HG02623 (cell line): Measurements from ENCODE around the gene AGGF1.
A peak's percentile ranks its signal among the peaks of the same experiment; 100 is the strongest.
"Not testable (repeated sequence)": the region's sequence is repeated elsewhere in the genome, so short reads cannot be mapped to it uniquely, and the experiment has no call there.

Experiments used
- ATAC-seq: cut with Tn5 transposase; IDR thresholded peaks from one replicate; pipeline ENCODE4 v1.9.1; 2021; ENCODE audit warnings: moderate library complexity; ENCODE audit not compliant: unreplicated experiment

Gene AGGF1

DNA sequence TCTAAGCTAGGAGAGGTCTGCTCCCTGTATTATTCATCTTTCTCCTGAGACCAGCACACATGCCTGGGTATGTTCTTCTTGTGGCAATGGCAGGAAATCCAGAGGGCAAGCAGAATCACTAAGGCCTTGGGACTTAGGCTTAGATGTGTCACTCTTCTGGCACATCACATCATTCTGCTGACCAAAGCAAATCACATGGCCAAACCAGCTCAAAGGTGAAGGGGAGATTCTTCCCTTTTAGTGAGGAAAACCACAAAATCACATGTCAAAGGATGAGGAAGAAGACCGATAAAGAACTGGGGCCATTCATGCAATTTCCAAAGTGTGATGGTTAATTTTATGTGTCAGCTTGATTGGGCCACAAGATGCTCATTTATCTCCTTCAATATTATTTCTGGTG, 5.7 kb upstream of the AGGF1 start:
- ATAC-seq: no peak

DNA sequence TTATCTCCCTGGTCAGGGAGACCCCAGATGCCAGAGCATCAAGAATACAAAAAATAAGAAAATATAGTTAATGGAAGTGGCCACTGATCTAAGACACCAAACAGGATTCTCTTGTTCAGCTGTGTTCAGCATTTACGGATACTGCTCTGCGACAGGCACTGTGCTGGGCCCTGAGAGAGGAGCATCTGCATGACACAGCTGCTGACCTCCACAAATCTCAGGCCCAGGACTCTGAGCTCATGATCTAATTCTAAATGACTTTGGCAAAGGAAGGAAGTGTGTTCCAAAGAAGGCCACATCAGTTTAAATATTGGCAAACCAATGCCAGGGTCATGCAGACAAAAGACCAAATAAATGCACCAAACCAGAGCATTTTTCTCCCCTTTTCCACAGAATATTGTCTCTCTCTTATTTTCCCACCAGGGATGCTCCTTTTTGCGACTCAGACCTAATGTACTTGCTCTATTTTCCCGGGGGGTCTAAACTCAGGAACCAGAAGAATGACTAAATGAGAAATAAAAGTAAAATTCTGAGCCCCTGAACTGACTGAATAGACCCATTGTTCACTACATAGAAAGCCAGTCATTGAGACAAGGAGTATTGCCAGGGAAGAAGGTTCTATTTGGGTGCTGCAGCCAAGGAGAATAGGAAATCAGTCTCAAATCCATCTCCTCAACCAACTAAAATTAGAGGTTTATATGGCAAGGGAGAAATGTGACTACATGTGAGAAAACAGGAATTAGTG, 1.4 kb upstream of the AGGF1 start:
- no peak for ATAC-seq

DNA sequence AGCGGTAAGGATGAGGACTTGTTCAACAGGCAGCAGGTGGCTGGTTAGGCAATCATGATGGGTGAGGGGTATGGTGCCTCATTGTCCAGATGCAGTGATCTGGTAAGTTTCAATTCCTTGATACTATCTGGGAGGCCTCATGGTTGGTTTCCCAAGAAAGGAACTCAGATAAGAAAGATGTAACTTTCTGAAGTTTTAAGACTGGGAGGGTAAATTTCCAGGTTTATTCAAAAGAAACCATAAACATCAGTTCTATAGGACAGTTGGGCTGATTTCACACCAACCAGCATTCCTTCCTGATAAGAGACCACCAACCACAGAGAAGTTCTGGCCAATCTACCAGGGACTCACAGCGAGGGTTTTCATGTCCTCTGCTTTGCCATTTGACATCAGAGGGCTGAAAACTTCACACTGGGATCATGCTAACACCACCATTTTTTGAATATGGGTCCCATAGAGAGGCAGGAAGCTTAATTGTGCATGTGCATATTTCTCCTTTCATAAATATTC, 773 bp upstream of the AGGF1 start:
- ATAC-seq: no peak

DNA sequence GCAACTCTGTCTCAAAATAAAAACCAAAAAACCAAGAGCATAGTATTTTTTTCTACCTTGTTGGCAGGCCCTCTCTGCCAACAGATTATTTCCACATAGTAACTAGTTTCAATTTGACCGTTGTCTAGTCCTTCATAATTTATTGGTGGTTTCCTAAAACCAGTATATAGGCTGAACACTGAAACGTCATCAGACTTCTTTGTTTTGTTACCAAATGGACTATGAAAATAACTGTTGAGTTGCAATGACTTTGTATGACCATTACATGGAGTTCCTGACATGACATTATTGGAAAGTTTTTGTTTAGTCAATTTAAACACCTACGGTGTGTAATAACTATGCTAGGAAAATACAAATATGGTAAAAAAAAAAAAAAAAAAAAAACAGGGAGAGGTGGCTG, 1.7 kb downstream of the AGGF1 start:
- ATAC-seq: no peak

DNA sequence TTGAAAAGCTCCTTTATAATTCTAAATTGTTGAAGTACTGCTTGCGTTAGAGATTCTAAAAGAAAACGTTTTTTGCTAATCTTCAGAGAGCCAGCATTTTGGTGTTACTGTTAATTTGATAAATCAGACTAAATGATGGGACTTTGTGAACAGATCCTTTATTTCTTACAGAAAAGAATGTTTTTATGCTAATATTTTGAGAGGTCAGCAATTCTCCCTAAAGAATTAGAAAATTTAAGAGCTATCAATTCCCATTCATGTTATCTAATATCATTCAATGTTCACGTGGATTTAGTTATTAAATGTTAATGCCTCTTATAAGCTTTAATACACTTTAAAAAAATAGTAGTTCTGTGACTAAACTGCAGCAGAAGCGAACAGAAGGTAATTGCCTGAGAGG, 2.4 kb downstream of the AGGF1 start:
- no peak for ATAC-seq

DNA sequence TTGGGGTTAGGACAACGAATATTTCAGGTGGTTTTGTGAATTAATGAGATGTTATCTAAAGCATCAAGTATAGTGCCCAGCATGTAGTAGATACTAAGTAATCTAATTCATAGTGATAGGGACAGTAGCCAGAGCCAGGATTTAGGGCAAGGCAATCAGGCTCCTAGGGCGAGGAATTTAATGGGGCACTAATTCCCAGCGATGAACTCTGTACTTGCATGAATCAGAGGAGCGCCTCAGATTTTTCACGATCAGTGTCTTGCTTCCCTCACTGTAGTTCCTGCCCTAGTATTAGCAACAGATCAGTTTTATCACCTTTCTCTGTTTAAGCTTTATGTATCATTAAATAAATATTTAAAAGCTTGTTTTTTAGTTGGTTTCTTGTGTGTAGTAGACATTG, 3.1 kb downstream of the AGGF1 start:
- no peak for ATAC-seq

DNA sequence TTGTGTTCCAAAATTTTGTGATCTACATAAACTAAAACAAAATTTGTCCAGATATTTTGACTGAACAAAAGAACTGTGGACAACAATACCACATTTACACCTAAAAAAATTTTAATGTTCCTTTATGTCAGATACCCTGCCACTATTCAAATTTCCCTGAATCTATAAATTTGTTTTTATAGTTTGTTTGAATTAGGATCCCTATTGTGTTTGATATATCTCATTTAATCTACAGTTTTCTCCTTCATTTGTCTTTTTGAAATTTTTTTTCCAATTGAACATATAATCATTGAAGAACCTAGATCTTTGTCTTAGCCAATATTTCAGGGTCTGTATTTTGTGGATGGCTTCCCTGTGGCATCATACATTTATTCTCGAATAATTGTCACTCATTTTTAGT, 5.7 kb downstream of the AGGF1 start:
- no peak for ATAC-seq

DNA sequence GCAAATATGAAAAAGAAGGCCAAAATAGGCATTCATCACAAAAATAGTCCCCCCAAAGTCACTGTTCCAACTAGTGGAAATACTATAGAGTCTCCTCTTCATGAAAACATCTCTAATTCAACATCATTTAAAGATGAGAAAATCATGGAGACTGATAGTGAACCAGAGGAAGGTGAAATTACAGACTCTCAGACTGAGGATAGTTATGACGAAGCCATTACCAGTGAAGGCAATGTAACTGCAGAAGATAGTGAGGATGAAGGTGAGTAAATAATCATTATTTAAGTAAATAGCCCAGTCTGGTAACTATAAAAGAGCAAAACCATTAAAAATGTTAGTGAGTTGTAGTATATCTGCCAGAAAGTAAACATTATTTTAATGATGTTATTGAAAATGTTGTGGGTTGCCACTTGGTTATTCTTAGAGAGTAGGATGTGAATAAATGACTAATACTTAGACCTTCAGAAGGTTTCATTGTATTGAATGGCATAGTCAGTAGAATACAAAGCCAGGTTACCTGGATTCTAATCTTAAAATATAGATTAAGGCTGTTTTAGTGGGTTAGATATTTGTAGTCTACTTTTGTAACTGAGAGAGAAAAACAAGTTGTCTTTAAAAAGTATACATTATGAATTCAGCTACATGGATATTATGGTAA, 16.3 kb downstream of the AGGF1 start:
- no peak for ATAC-seq

DNA sequence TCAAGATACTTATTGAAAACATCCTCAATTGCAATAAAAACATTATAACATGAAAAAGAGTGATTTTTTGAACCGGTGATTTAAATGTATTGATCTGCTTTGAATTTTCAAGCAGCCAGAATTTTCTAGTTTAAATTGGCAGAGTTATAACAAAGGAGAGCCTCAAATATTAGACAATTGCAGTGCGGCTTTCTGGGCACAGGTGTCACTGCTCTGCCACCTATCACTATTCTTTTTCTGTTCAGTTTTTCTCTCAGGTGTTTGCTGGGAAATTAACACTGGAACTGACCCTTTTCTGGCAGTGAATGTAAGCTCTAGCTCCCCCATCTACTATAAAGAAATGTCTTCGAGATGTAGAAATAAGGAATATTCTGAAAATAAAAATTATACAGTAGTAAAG, 33.8 kb downstream of the AGGF1 start:
- ATAC-seq: no peak

DNA sequence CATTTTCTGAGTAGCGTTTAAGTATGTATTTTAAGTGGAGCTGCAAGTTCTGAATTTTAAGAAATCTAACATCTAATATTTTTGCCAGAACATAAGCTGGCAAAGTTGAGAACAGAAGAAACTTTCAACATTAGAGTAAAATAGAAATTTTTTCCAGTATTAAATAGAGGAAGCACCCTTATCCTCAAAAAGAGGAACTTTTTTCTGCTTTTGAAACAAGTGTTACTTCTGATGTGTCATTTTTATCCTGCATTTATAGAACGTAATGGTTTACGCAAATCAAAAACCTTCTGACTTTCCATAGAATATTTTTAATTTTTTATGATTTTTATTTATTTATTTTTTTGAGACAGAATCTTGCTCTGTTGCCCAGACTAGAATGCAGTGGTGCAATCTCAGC, 35.1 kb downstream of the AGGF1 start:
- no peak for ATAC-seq

DNA sequence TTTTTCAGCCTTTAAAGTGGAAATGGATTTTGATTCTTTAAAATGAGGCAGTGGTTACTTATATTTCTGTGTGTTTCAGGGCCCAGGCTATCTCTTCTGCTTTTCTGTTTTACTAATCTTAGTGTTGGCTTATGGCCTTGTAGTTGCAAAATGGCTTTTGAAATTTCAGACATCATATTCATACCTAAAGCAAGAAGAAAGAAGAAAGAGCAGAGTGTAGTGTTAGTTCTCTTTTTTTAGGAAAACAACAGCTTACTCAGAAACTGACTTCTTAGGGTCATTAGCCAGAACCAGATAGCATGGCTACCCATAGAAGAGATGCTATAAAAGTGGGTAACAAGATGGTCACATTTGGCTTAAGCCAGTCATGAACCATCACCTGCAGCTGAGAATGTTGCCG, 36.0 kb downstream of the AGGF1 start:
- peak; percentile 22 for ATAC-seq

DNA sequence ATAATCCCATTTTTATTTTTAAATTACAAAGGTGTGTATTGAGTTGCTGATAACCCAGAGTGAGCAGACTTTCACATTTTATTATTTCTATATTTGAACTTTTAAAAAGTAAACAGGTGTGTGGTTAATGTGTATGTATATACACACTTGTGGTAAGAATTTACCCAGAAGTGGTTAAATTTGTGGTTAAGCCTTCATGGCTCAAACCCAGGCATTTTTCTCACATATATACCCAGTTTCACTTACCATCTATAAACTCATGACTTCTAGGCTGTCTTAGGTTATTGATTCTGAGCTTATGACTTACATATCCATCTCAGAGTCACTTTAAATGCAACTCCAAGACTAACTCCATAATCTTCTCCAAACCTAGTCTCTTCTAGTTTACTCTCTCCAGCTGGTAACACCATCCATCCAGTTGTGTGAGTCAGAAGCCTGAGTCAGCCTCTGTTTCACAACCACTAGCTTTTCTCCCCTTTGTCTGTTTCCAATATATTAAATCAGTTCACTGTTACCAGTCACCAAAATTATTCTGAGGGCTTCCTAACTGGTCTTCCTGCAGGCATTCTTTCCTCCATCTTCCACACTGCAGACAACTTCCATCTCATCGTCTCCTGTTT, 36.7 kb downstream of the AGGF1 start:
- ATAC-seq: peak; percentile 57

DNA sequence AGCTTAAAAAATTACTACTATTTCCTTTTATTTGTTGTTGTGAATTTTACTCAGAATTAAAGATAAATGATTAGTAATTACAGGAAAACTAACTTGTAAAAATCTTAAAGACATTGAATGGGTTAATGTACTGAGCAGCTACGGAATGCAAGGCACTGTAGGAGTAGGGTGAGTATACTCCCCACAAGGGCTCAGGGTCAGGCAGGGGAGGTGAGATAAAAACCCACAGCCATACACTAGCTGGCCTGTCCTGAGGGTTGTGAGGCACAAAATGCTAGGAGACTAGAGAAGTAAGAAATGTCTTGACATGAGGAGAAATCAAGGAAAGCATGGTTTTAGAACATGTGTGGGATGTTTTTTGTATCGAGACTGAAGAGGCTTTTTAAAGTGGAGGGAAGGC, 43.5 kb downstream of the AGGF1 start:
- no peak for ATAC-seq

DNA sequence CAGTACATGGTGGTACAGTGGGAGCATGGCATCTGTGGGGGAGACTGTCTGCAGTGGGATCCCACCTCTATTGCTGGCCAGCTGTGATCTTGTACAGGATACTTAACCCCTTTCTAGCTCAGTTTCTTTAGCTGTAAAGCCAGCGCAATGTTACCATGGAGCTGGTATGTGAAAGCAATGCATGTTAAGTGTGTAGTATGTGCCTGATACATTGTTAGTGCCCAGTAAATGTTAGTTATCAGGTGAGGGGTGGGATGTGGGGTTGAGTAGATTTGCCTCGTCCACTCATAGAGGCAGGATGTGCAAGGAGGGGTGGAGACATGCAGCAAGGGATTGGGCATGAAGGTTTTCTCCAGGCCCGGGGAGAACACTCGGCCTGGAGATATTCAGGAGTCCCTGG, 44.5 kb downstream of the AGGF1 start:
- ATAC-seq: no peak

DNA sequence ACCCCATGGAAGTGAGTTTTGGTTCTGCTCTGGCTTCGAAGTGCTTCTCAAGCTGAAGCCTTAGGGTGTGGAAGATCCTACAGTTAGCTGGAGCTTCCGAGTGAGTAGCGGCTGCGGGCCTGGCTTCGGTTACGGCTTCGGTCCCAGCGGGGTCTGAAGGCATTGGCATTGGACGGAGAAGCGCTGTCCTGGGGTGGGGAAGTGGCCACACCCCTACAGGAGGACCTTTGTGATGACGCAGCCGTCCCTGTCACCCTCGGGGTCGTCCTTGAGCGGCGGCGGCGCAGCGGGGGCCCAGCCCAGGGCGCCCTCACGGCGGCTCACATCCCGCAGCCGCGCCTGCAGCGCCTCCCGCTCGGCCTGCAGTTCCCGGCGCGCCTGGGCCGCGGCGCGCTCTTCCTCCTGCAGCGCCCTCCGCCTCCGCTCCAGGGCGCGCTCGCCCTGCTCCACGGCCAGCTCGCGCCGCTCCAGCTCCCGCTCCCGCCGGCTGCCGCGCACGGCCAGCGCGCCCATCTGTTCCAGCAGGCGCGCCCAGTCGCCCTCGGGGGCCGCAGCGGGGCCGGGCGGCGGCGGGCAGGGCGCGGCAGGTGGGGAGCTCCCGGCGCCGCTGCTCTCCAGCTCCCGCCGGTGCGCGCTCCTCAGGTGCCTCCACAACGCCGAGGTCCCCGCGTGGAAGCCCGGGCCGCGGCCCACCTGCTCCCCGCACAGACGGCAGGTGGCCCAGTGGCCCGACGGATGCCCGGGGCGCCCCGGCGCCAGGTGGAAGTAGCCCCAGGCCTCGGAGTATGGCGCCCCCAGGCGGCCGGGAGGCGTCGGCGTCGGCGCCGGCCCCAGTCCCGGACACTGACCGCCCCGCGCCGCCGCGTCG, 47.0 kb downstream of the AGGF1 start:
- peak; percentile 77 for ATAC-seq

DNA sequence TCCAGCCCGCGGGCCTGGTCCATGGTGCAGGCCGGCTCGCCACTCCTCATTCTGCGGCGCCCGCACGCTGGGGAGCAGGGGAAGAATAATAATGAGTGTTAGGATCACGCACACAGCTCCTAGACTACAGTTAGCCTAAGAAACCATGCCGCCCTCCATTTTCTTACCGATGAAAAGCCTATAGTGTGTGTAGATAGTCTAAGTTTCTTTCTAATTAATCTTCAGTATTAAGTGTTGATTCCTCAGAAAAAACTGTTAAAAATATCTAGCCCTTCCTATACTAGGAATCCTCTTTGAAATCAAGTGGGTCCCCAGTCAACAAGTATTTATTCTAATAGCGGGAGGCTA, 47.6 kb downstream of the AGGF1 start:
- ATAC-seq: no peak

DNA sequence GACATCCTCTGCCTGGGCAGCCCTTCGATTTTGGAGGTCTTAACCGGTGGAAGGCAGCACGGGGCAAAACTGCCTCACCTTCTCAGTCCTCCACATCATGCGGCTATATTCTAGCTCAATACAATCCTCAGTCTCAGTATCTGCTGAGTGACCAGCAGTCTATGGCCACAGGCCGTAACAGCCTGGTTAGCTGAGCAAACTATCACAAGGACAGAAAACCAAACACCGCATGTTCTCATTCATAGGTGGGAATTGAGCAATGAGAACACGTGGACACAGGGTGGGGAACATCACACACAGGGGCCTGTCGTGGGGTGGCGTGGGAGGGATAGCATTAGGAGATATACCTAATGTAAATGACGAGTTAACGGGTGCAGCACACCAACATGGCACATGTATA, 50.3 kb downstream of the AGGF1 start:
- ATAC-seq: not testable (repeated sequence)

DNA sequence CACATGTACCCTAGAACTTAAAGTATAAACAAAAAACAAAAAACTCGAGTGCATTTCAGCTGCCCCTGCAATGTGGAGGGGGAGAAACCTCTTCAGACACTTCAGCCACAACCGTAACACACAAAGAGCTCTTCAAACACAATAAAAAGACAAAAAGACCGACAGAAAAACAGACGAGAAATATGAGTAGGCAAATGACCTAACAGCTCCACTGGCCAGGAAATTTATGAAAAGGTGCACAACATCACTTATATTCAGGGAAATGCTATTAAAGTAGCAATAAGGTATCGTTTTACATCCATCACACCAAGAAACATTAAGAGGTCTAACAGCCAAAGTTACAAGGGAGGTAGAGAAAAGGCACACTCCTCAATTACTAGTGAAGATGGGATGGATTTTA, 50.7 kb downstream of the AGGF1 start:
- ATAC-seq: no peak

DNA sequence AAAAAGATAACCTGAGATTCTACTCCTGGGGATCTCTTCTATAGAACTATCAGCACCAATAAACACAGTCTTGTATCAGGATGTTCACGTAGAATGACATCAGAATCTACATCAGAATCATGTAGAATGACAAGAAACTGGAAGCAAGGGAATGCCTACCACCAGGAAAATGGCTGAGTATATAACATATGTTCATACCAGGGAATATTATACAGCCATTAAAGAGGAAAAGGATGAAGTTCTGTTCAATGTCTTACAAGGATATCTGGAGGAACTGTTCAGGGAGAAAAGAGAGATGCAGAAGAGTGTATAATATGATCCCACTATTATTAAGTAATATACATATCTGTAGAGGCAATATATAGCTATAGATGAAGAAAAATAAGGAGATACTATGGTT, 52.1 kb downstream of the AGGF1 start:
- no peak for ATAC-seq

DNA sequence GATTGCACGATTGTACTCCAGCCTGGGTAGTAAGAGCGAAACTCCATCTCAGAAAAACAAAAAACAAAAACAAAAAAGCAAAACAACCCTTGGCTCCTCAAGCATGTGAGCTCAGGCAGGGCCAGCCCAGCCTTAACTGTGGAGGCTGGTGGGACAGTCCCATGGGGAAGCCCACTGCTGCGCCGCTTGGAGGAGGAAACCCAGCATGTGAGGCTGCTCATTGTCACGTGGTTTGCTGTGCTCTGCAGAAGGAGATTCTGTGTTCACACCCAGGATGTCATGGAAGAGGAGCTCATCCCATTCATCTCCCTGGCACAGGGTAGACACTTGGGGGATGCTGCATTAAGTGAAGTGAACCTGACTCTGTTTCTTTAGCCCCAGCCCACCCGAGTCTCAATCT, 52.9 kb downstream of the AGGF1 start:
- no peak for ATAC-seq

DNA sequence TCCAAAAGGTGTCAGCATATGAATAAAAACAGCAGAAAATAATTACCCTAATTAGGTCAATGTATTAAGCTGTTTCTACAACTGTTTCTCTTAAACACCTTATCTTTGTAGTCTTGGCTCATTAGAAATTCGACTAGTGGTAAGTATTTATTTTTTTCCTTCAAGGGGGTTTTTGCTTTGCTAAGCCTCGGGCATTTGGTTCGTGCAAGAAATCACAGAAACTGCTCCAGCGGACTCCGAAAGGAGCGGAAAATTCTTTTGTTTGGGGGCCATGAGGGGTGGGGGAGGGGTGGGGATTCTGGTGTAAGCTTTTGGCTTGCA, 56.1 kb downstream of the AGGF1 start:
- ATAC-seq: no peak
